CD4-positive, alpha-beta memory T cell (primary cell): Measurements from ENCODE around the gene KRT73. TPM values are rescaled to one million over a fixed set of nuclear protein-coding genes. Genes with fewer than 3 reads are reported as not detected.

Experiments used
- CTCF ChIA-PET: fragments of 350-600 bp; sonication (Branson Sonifier 250); formaldehyde crosslinking; loops from one replicate; lab custom pipeline; 2021; ENCODE audit warnings: inconsistent platforms; ENCODE audit not compliant: partially characterized antibody; lab: Charles Lee
- POLR2A ChIA-PET: fragments of 350-600 bp; sonication (Branson Sonifier 250); formaldehyde crosslinking; loops from one replicate; lab custom pipeline; 2021; ENCODE audit not compliant: partially characterized antibody; lab: Charles Lee
- DNase-seq, 5 donors: peaks; one replicate each; pipeline versions ENCODE4 v3.0.0 to v3.0.0-alpha.2; 2020 to 2022; ENCODE audit warnings: mixed read lengths in 1 of 5
- H3K27ac ChIP-seq: one replicate; pipeline ENCODE4 v1.7.0; 2013; ENCODE audit warnings: low read depth, low read length
- H3K27me3 ChIP-seq: 2 replicates; pipeline ENCODE4 v1.7.0; 2013; ENCODE audit warnings: mild to moderate bottlenecking, low read length, moderate library complexity; ENCODE audit not compliant: insufficient read depth
- H3K36me3 ChIP-seq: 2 replicates; pipeline ENCODE4 v1.7.0; 2013; ENCODE audit warnings: mild to moderate bottlenecking, low read length, moderate library complexity; ENCODE audit not compliant: insufficient read depth
- H3K4me1 ChIP-seq: 2 replicates; pipeline ENCODE4 v1.7.0; 2013; ENCODE audit warnings: mild to moderate bottlenecking, low read length, moderate library complexity; ENCODE audit not compliant: insufficient read depth
- H3K4me3 ChIP-seq, 2 donors: one replicate each; pipeline ENCODE4 v1.7.0; 2013; ENCODE audit warnings: low read length in 2 of 2, mild to moderate bottlenecking in 1 of 2
- H3K9me3 ChIP-seq, 2 donors: one replicate each; pipeline ENCODE4 v1.7.0; 2013; ENCODE audit warnings: low read length in 2 of 2, control low read depth in 1 of 2; ENCODE audit not compliant: control insufficient read depth in 1 of 2
- H3K27ac Mint-ChIP-seq, 7 donors: one replicate each; pipeline ENCODE4 v1.8.0; 2020 to 2021; ENCODE audit warnings: mixed read lengths in 7 of 7, mild to moderate bottlenecking in 6 of 7, inconsistent platforms in 3 of 7, moderate library complexity in 3 of 7
- H3K27me3 Mint-ChIP-seq, 2 donors: one replicate each; pipeline ENCODE4 v1.8.0; 2020 to 2021; ENCODE audit warnings: mixed read lengths in 2 of 2
- H3K36me3 Mint-ChIP-seq, 2 donors: one replicate each; pipeline ENCODE4 v1.8.0; 2020 to 2021; ENCODE audit warnings: mixed read lengths in 2 of 2, inconsistent platforms in 1 of 2, mild to moderate bottlenecking in 1 of 2
- H3K4me1 Mint-ChIP-seq, 4 donors: one replicate each; pipeline ENCODE4 v1.8.0; 2020 to 2021; ENCODE audit warnings: mixed read lengths in 4 of 4, mild to moderate bottlenecking in 1 of 4
- H3K4me3 Mint-ChIP-seq, 8 donors: one replicate each; pipeline ENCODE4 v1.8.0; 2020 to 2021; ENCODE audit warnings: mixed read lengths in 8 of 8, mild to moderate bottlenecking in 7 of 8, moderate library complexity in 6 of 8, inconsistent platforms in 3 of 8
- H3K9me3 Mint-ChIP-seq, 8 donors: one replicate each; pipeline ENCODE4 v1.8.0; 2020 to 2021; ENCODE audit warnings: mixed read lengths in 8 of 8, mild to moderate bottlenecking in 5 of 8, inconsistent platforms in 3 of 8, moderate library complexity in 1 of 8
- intact Hi-C: fragments of 100-400 bp; cut with micrococcal nuclease; formaldehyde crosslinking; loops from one replicate; pipeline ENCODE4 v1.15.1; 2023
- polyA plus RNA-seq, 2 donors: library from polyadenylated mRNA; unstranded; fragments of 300-500 nt; fragmentation: Illumina TruSeq; gene quantifications; one replicate each; pipeline ENCODE4 v1.2.3, GENCODE V29; 2021
- total RNA-seq, 2 experiments: library from RNA; stranded (reverse); gene quantifications; one replicate each; pipeline ENCODE4 v1.2.3, GENCODE V29; 2021

The KRT73 gene
- total and polyA plus RNA-seq, 4 experiments from 2014 or later: 1.2 to 6.0 (median 3.5) TPM

DNA sequence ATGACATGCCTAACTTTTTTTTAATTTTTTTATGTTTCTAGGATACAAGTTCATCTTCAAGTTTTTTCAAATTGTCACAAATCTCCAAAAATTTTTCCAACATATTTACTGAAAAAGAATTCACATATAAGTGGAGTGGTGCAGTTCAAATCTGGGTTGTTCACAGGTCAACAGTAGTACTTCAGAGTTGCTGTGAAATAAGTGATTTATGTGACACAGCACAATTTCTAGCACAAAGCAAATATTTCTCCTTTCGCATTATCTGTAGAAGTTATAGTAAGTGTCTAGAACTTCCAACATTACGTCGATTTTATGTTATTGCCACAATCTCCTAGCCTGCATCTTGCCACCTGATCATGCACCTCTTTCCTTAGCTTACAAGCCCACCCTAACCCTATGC, 43.3 kb upstream of the KRT73 start:
- Histone ChIP-seq H3K4me3 (no peak overlapping the region), H3K36me3 (no peaks in the 10 kb centered on the region), H3K27ac (no peak overlapping the region), H3K27me3 (no peaks in the 10 kb centered on the region), H3K9me3 (no peaks in the 10 kb centered on the region), H3K4me1 (no peaks in the 10 kb centered on the region)
- Mint-ChIP-seq H3K4me3 (no peak overlapping the region), H3K36me3 (no peaks in the 10 kb centered on the region), H3K27ac (no peak overlapping the region), H3K27me3 (peaks cover 1 to 5% of the 10 kb centered on the region in 2 donors), H3K9me3 (no peaks in the 10 kb centered on the region), H3K4me1 (peaks cover 0 to 11% (median 6%) of the 10 kb centered on the region in 4 donors)
- intact Hi-C loops: no loop called here
- no peak for DNase-seq
- ChIA-PET CTCF (no interaction called here), POLR2A (no interaction called here)

- no peak overlapping the region for H3K4me3 Mint-ChIP-seq
- ChIA-PET POLR2A (no interaction called here), CTCF (interaction anchor here (1.3 kb wide), 1 partner anchor 9 kb away, joined by 3 read pairs; the partner anchor contains the start of gene KRT2)
- DNase-seq: no peak
- no peaks in the 10 kb centered on the region for H3K9me3 ChIP-seq
- H3K36me3 ChIP-seq: no peaks in the 10 kb centered on the region
- H3K4me1 Mint-ChIP-seq: peaks cover 0 to 13% (median 7%) of the 10 kb centered on the region in 4 donors
- H3K36me3 Mint-ChIP-seq: no peaks in the 10 kb centered on the region
- no peak overlapping the region for H3K4me3 ChIP-seq
- intact Hi-C loops: no loop called here
- no peaks in the 10 kb centered on the region for H3K27me3 ChIP-seq
- no peak overlapping the region for H3K27ac Mint-ChIP-seq
- H3K4me1 ChIP-seq: no peaks in the 10 kb centered on the region
- H3K27me3 Mint-ChIP-seq: peaks cover 1 to 6% of the 10 kb centered on the region in 2 donors
- H3K9me3 Mint-ChIP-seq: no peaks in the 10 kb centered on the region
- no peak overlapping the region for H3K27ac ChIP-seq
These were observed 42.7 kb upstream of the KRT73 start for GRCh38 chr12:52660934-52661499.

- Mint-ChIP-seq H3K9me3 (no peaks in the 10 kb centered on the region), H3K27me3 (peaks cover 1 to 6% of the 10 kb centered on the region in 2 donors), H3K4me3 (no peak overlapping the region), H3K27ac (no peak overlapping the region), H3K36me3 (no peaks in the 10 kb centered on the region), H3K4me1 (peaks cover 0 to 13% (median 7%) of the 10 kb centered on the region in 4 donors)
- Histone ChIP-seq H3K4me1 (no peaks in the 10 kb centered on the region), H3K4me3 (no peak overlapping the region), H3K27me3 (no peaks in the 10 kb centered on the region), H3K9me3 (no peaks in the 10 kb centered on the region), H3K27ac (no peak overlapping the region), H3K36me3 (no peaks in the 10 kb centered on the region)
- ChIA-PET POLR2A (no interaction called here), CTCF (interaction anchor here (1.3 kb wide), 1 partner anchor 8 kb away, joined by 3 read pairs; the partner anchor contains the start of gene KRT2)
- DNase-seq: no peak
- intact Hi-C loops: no loop called here
These were observed 41.6 kb upstream of the KRT73 start for GRCh38 chr12:52659951-52660350.

DNA sequence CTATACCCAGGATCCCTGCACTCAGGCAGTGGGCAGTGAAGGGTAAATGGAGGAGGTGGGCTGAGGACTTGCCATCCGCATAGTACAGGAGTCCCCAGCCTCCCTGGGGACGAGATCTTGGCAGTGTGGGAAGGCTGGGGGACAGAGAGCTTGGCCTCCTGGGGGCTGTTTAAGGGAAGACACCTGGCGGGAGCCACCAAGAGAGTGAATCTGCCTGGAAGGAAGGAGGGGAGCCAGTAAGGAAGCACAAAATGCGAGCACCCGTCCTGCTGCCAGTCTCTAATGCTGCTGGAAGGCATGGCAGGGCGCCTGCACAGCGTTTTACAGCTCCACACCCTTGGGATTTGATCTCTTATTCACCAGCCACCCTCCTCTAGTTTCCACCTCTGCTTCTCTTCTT, 41.0 kb upstream of the KRT73 start:
- Mint-ChIP-seq H3K9me3 (no peaks in the 10 kb centered on the region), H3K27ac (peak overlapping the region in 1 of 7 donors; percentile 46), H3K36me3 (no peaks in the 10 kb centered on the region), H3K27me3 (peaks cover 4 to 7% of the 10 kb centered on the region in 2 donors), H3K4me3 (no peak overlapping the region), H3K4me1 (peaks cover 0 to 13% (median 7%) of the 10 kb centered on the region in 4 donors)
- Histone ChIP-seq H3K9me3 (no peaks in the 10 kb centered on the region), H3K27ac (no peak overlapping the region), H3K4me3 (no peak overlapping the region), H3K27me3 (no peaks in the 10 kb centered on the region), H3K36me3 (no peaks in the 10 kb centered on the region), H3K4me1 (no peaks in the 10 kb centered on the region)
- ChIA-PET CTCF (no interaction called here), POLR2A (no interaction called here)
- intact Hi-C loops: no loop called here
- DNase-seq: no peak

DNA sequence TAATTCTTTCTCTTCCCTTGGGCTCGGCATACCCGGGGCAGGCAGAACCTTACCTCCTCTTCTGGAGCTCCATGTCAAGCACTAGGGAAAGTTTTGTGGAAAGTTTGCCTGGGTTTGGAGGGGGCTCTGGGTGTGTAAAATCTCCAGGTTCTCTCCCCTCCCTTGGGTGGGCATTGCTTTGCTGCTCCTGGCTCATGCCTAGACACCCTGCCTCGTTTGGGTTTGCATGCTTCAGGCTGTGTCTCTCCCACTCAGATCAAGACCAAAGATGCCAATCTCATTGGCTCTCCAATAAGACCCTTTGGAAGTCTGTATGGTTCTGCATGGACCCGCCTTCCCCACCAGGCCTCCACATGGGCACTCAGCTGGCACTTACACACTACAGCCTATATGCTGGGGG, 39.8 kb upstream of the KRT73 start:
- peaks cover 0 to 13% (median 7%) of the 10 kb centered on the region in 4 donors for H3K4me1 Mint-ChIP-seq
- H3K4me1 ChIP-seq: no peaks in the 10 kb centered on the region
- no peak overlapping the region for H3K4me3 Mint-ChIP-seq
- no peaks in the 10 kb centered on the region for H3K9me3 Mint-ChIP-seq
- POLR2A ChIA-PET: interaction anchor here (0.8 kb wide), 1 partner anchor 10 kb away, joined by 5 read pairs; no protein-coding TSS in a partner anchor
- intact Hi-C loops: no loop called here
- no peak for DNase-seq
- H3K27ac ChIP-seq: no peak overlapping the region
- H3K9me3 ChIP-seq: no peaks in the 10 kb centered on the region
- no peaks in the 10 kb centered on the region for H3K27me3 ChIP-seq
- CTCF ChIA-PET: no interaction called here
- no peaks in the 10 kb centered on the region for H3K36me3 Mint-ChIP-seq
- no peak overlapping the region for H3K4me3 ChIP-seq
- no peaks in the 10 kb centered on the region for H3K36me3 ChIP-seq
- H3K27ac Mint-ChIP-seq: no peak overlapping the region
- H3K27me3 Mint-ChIP-seq: peaks cover 4% of the 10 kb centered on the region in 2 donors

DNA sequence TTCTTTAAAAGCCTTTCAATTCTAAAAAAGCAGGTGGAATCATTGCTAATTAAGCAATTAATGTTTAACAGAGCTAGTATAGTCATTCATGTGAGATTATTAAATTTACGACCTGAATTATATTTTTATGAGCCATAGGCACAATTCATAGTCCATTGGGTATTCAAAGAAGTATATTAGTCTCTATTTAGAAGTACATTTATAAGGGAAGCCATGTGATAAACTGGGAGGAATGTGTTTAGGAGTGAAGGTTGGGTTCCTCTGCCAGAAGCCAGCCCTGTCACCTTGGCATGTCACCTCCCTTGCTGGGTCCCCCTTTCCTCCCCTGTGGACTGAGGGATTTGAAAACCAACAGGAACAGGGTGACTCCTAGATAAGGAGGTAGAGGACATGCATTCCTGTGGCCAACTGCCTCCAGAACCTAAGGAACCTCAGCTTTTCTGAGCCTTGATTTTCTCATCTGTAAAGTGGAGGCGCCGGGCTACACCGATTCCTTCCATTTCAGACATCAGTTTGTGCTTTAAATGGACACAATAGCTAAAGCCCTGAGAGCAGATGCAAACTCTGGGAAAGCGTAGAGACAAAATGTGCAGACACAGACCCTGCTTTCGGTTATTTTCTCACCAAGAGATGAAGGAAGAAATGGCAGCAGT, 39.0 kb upstream of the KRT73 start:
- intact Hi-C loops: no loop called here
- ChIA-PET CTCF (interaction anchor here (0.7 kb wide), 1 partner anchor 28 kb away, joined by 3 read pairs; no protein-coding TSS in a partner anchor), POLR2A (interaction anchor here (0.8 kb wide), 1 partner anchor 9 kb away, joined by 5 read pairs; no protein-coding TSS in a partner anchor)
- H3K4me1 ChIP-seq: no peaks in the 10 kb centered on the region
- Mint-ChIP-seq H3K9me3 (no peaks in the 10 kb centered on the region), H3K36me3 (no peaks in the 10 kb centered on the region), H3K4me3 (no peak overlapping the region), H3K27ac (peak overlapping the region in 1 of 7 donors; percentile 29), H3K27me3 (peaks cover 3 to 4% of the 10 kb centered on the region in 2 donors), H3K4me1 (peaks cover 0 to 9% (median 3%) of the 10 kb centered on the region in 4 donors)
- no peaks in the 10 kb centered on the region for H3K27me3 ChIP-seq
- H3K4me3 ChIP-seq: no peak overlapping the region
- no peak overlapping the region for H3K27ac ChIP-seq
- no peaks in the 10 kb centered on the region for H3K9me3 ChIP-seq
- DNase-seq: no peak
- H3K36me3 ChIP-seq: no peaks in the 10 kb centered on the region

DNA sequence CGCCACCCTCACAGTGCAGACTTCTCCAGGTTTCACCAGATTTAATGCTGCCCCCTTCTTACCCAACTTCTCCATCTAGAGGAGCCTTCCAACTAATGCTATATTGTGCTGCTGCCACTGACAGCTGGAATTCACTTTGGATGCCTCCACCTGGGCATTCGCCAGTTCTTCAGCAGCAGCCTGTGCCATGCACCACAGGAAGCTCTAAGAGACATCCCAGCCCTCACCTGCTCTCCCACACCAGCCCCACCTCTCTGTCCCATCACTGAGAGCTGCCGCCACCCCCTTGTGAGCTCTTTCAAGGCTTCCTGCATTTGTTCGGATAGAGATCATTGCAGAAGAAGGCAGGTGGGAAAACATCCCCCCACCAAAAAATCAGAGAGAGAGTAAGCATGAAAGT, 38.3 kb upstream of the KRT73 start:
- Histone ChIP-seq H3K27ac (no peak overlapping the region), H3K27me3 (no peaks in the 10 kb centered on the region), H3K9me3 (no peaks in the 10 kb centered on the region), H3K4me1 (no peaks in the 10 kb centered on the region), H3K36me3 (no peaks in the 10 kb centered on the region), H3K4me3 (no peak overlapping the region)
- H3K4me1 Mint-ChIP-seq: peaks cover 0 to 4% (median 0%) of the 10 kb centered on the region in 4 donors
- ChIA-PET POLR2A (no interaction called here), CTCF (interaction anchor here (1.6 kb wide), 1 partner anchor 10 kb away, joined by 8 read pairs; no protein-coding TSS in a partner anchor)
- peaks cover 3 to 6% of the 10 kb centered on the region in 2 donors for H3K27me3 Mint-ChIP-seq
- intact Hi-C loops: no loop called here
- no peak for DNase-seq
- no peak overlapping the region for H3K4me3 Mint-ChIP-seq
- no peaks in the 10 kb centered on the region for H3K36me3 Mint-ChIP-seq
- no peak overlapping the region for H3K27ac Mint-ChIP-seq
- peaks cover 0 to 3% (median 0%) of the 10 kb centered on the region in 8 donors for H3K9me3 Mint-ChIP-seq
